A673 (cell line): Measurements from ENCODE around the gene RGS16. TPM values are rescaled to one million over a fixed set of nuclear protein-coding genes. Genes with fewer than 3 reads are reported as not detected.
A peak's percentile ranks its signal among the peaks of the same experiment; 100 is the strongest.

Source experiments
- BruUV-seq: library from RNA; stranded (reverse); fragments of 400-500 nt; replicated peaks from 2 replicates; lab custom pipeline; 2021; lab: Mats Ljungman, UMichigan
- CTCF ChIA-PET: fragments of 300-600 bp; sonication (Branson Sonifier 250); formaldehyde crosslinking; loops from one replicate; lab custom pipeline; 2022; ENCODE audit warnings: antibody characterized with exemption; lab: Charles Lee
- POLR2A ChIA-PET: fragments of 300-600 bp; sonication (Branson Sonifier 250); formaldehyde crosslinking; loops from one replicate; lab custom pipeline; 2022; ENCODE audit warnings: antibody characterized with exemption; ENCODE audit not compliant: low non-redundant PET; lab: Charles Lee
- DNase-seq: peaks from one replicate; pipeline ENCODE4 v3.0.0-alpha.2; 2015; ENCODE audit warnings: low spot score
- H3K27ac ChIP-seq: fragments of 200-600 bp; sonication (generic); 2 replicates; pipeline ENCODE4 v1.5.1; 2016; ENCODE audit warnings: mixed run types, low read depth, mild to moderate bottlenecking, mixed read lengths, antibody characterized with exemption, low read length; ENCODE audit not compliant: poor library complexity, severe bottlenecking
- H3K27me3 ChIP-seq: fragments of 200-600 bp; sonication (generic); replicated peaks from 2 replicates; pipeline ENCODE4 v1.6.1; 2017; ENCODE audit warnings: mixed run types, low read depth, mild to moderate bottlenecking, mixed read lengths, antibody characterized with exemption, low read length; ENCODE audit not compliant: insufficient read depth, poor library complexity
- H3K36me3 ChIP-seq: fragments of 200-600 bp; sonication (generic); 2 replicates; pipeline ENCODE4 v1.6.1; 2016; ENCODE audit warnings: mixed run types, mild to moderate bottlenecking, mixed read lengths, antibody characterized with exemption, low read length; ENCODE audit not compliant: insufficient read depth, poor library complexity, severe bottlenecking
- H3K4me1 ChIP-seq: fragments of 200-600 bp; sonication (generic); 2 replicates; pipeline ENCODE4 v1.6.1; 2017; ENCODE audit warnings: mixed run types, mild to moderate bottlenecking, mixed read lengths, antibody characterized with exemption, low read length; ENCODE audit not compliant: insufficient read depth, poor library complexity, severe bottlenecking
- H3K4me3 ChIP-seq: fragments of 200-600 bp; sonication (generic); 2 replicates; pipeline ENCODE4 v1.5.1; 2016; ENCODE audit warnings: low read depth, mixed run types, mild to moderate bottlenecking, mixed read lengths, low read length; ENCODE audit not compliant: poor library complexity, severe bottlenecking
- H3K9me3 ChIP-seq: fragments of 200-600 bp; sonication (generic); 2 replicates; pipeline ENCODE4 v1.6.1; 2016; ENCODE audit warnings: mixed run types, low read depth, mild to moderate bottlenecking, mixed read lengths, antibody characterized with exemption, low read length; ENCODE audit not compliant: poor library complexity, severe bottlenecking
- CTCF ChIP-seq: fragments of 300-800, 200-600 bp; sonication (generic); conservative IDR thresholded peaks from 2 replicates; pipeline ENCODE4 v1.5.1; 2017; ENCODE audit warnings: low read depth, mild to moderate bottlenecking, antibody characterized with exemption, low read length, moderate library complexity, mixed read lengths
- EZH2 ChIP-seq: fragments of 200-600 bp; sonication (generic); IDR thresholded peaks from 2 replicates; pipeline ENCODE4 v1.6.1; 2017; ENCODE audit warnings: borderline replicate concordance, low read depth, mild to moderate bottlenecking, mixed read lengths, antibody characterized with exemption, low read length; ENCODE audit not compliant: poor library complexity, severe bottlenecking
- intact Hi-C: fragments of 100-400 bp; cut with micrococcal nuclease; formaldehyde crosslinking; loops from one replicate; pipeline ENCODE4 v1.10.0; 2022; ENCODE audit not compliant: unreplicated experiment
- total RNA-seq: library from RNA; stranded (reverse); gene quantifications from 2 replicates; pipeline ENCODE4 v1.2.3, GENCODE V29; 2021

RGS16 gene
- total RNA-seq, 1 experiment from 2014 or later, result 22.1 TPM

- peak overlapping the region; percentile 39 for H3K27ac ChIP-seq
- H3K27me3 ChIP-seq, result no peaks in the 10 kb centered on the region
- BruUV-seq, result no TSS peak
- intact Hi-C loops, result loop anchor here (1.0 to 5.0 kb wide), 2 partner anchors 13 to 69 kb away; no protein-coding TSS in a partner anchor
- POLR2A ChIA-PET, result interaction anchor here (0.6 to 0.8 kb wide), 4 partner anchors 8 to 187 kb away, joined by 3 to 5 read pairs (median 4); no protein-coding TSS in a partner anchor
- TF ChIP-seq CTCF (no peak), EZH2 (no peak)
- CTCF ChIA-PET, result interaction anchor here (1.0 to 2.7 kb wide), 3 partner anchors 179 to 182 kb away, joined by 6 to 15 read pairs (median 6); no protein-coding TSS in a partner anchor
- H3K4me1 ChIP-seq, result peaks cover 42% of the 10 kb centered on the region
- no peaks in the 10 kb centered on the region for H3K9me3 ChIP-seq
- H3K36me3 ChIP-seq, result peaks cover 41% of the 10 kb centered on the region
- peak overlapping the region; percentile 65 for H3K4me3 ChIP-seq
- DNase-seq, result no peak
Measured at GRCh38 chr1:182603646-182604174, 479 bp downstream of the RGS16 start.

GRCh38 chr1:182602935-182603645, 1.1 kb downstream of the RGS16 start:
- peak overlapping the region; percentile 65 for H3K4me3 ChIP-seq
- BruUV-seq, result TSS peak; percentile 62
- H3K4me1 ChIP-seq, result peaks cover 42% of the 10 kb centered on the region
- no peak for DNase-seq
- intact Hi-C loops, result loop anchor here (5.0 kb wide), 1 partner anchor 69 kb away; no protein-coding TSS in a partner anchor
- peaks cover 43% of the 10 kb centered on the region for H3K36me3 ChIP-seq
- ChIA-PET POLR2A (interaction anchor here (0.6 to 0.8 kb wide), 4 partner anchors 9 to 143 kb away, joined by 3 to 5 read pairs (median 4); no protein-coding TSS in a partner anchor), CTCF (interaction anchor here (0.7 to 2.7 kb wide), 4 partner anchors 179 to 185 kb away, joined by 3 to 15 read pairs (median 6); no protein-coding TSS in a partner anchor)
- no peaks in the 10 kb centered on the region for H3K27me3 ChIP-seq
- H3K9me3 ChIP-seq, result no peaks in the 10 kb centered on the region
- H3K27ac ChIP-seq, result peak overlapping the region; percentile 39
- TF ChIP-seq CTCF, result no peak
- TF ChIP-seq EZH2, result no peak

GRCh38 chr1:182601913-182602312, 2.3 kb downstream of the RGS16 start:
- H3K27ac ChIP-seq, result peak overlapping the region; percentile 39
- CTCF ChIA-PET, result interaction anchor here (0.5 to 3.1 kb wide), 4 partner anchors 13 to 184 kb away, joined by 3 to 40 read pairs (median 16); no protein-coding TSS in a partner anchor
- intact Hi-C loops, result loop anchor here (1.0 to 5.0 kb wide), 2 partner anchors 70 to 180 kb away; no protein-coding TSS in a partner anchor
- peak overlapping the region; percentile 65 for H3K4me3 ChIP-seq
- no TSS peak for BruUV-seq
- peaks cover 43% of the 10 kb centered on the region for H3K36me3 ChIP-seq
- H3K9me3 ChIP-seq, result no peaks in the 10 kb centered on the region
- POLR2A ChIA-PET, result no interaction called here
- no peaks in the 10 kb centered on the region for H3K27me3 ChIP-seq
- DNase-seq, result no peak
- H3K4me1 ChIP-seq, result peaks cover 35% of the 10 kb centered on the region
- TF ChIP-seq CTCF (no peak), EZH2 (no peak)
